Panc1 (cell line): Measurements from ENCODE around the gene TUBB2B. TPM values are rescaled to one million over a fixed set of nuclear protein-coding genes. Genes with fewer than 3 reads are reported as not detected.
A peak's percentile ranks its signal among the peaks of the same experiment; 100 is the strongest.

Experiments
- ATAC-seq: fragments of 200-7000 bp; cut with Tn5 transposase; 2 replicates; pipeline ENCODE4 v1.9.1; 2020; ENCODE audit warnings: mild to moderate bottlenecking, moderate library complexity
- BruUV-seq: library from RNA; stranded (reverse); fragments of 400-500 nt; replicated peaks from 2 replicates; lab custom pipeline; 2021; lab: Mats Ljungman, UMichigan
- CTCF ChIA-PET: fragments of 300-600 bp; sonication (Branson Sonifier 250); formaldehyde crosslinking; loops from one replicate; lab custom pipeline; 2022; ENCODE audit warnings: antibody characterized with exemption; lab: Charles Lee
- POLR2A ChIA-PET: fragments of 300-600 bp; sonication (Branson Sonifier 250); formaldehyde crosslinking; loops from one replicate; lab custom pipeline; 2022; ENCODE audit warnings: antibody characterized with exemption; lab: Charles Lee
- DNase-seq: peaks from one replicate; pipeline ENCODE4 v3.0.0-alpha.2; 2010; ENCODE audit warnings: low read depth, low spot score
- H3K27ac ChIP-seq: 2 replicates; pipeline ENCODE4 v1.5.1; 2011; ENCODE audit warnings: mild to moderate bottlenecking, low read length, inconsistent platforms
- H3K27me3 ChIP-seq: fragments of 200-500 bp; sonication (Bioruptor generic); 2 replicates; pipeline ENCODE4 v1.6.0; 2014; ENCODE audit warnings: low read length, inconsistent platforms; ENCODE audit not compliant: control insufficient read depth, insufficient read depth
- H3K36me3 ChIP-seq: fragments of 200-500 bp; sonication (Bioruptor generic); 2 replicates; pipeline ENCODE4 v1.5.1; 2014; ENCODE audit warnings: inconsistent platforms, mild to moderate bottlenecking, low read length, moderate library complexity; ENCODE audit not compliant: control insufficient read depth, insufficient read depth
- H3K4me1 ChIP-seq: 2 replicates; pipeline ENCODE4 v1.5.1; 2011; ENCODE audit warnings: inconsistent platforms, mild to moderate bottlenecking, low read length, moderate library complexity; ENCODE audit not compliant: control insufficient read depth, insufficient read depth
- H3K4me3 ChIP-seq, 2 experiments: 2 replicates each; pipeline ENCODE4 v1.5.1; 2011 to 2012; ENCODE audit warnings: low read depth in 2 of 2, low read length in 2 of 2, mild to moderate bottlenecking in 2 of 2, inconsistent platforms in 1 of 2, moderate library complexity in 1 of 2
- H3K9me3 ChIP-seq: fragments of 200-500 bp; sonication (Bioruptor generic); 2 replicates; pipeline ENCODE4 v1.5.1; 2014; ENCODE audit warnings: low read depth, mild to moderate bottlenecking, inconsistent platforms, low read length, moderate library complexity; ENCODE audit not compliant: control insufficient read depth, insufficient read depth
- POLR2AphosphoS5 ChIP-seq: IDR thresholded peaks from 2 replicates; pipeline ENCODE4 v1.6.1; 2012; ENCODE audit warnings: mild to moderate bottlenecking, low read depth, low read length, moderate library complexity
- SIN3A ChIP-seq: IDR thresholded peaks from 2 replicates; pipeline ENCODE4 v1.6.1; 2012; ENCODE audit warnings: low read depth, mild to moderate bottlenecking, low read length, moderate library complexity, borderline replicate concordance; ENCODE audit not compliant: insufficient read depth
- TCF7L2 ChIP-seq: IDR thresholded peaks from 2 replicates; pipeline ENCODE4 v1.6.1; 2011; ENCODE audit warnings: mild to moderate bottlenecking, low read depth, low read length, inconsistent platforms
- in situ Hi-C: cut with HindIII; loops from 2 replicates; pipeline ENCODE4 v1.10.0; 2016; ENCODE audit warnings: low sequenced_read_pairs, low pct_unique_long_range_greater_than_20kb
- intact Hi-C: fragments of 100-400 bp; cut with micrococcal nuclease; formaldehyde crosslinking; loops from one replicate; pipeline ENCODE4 v1.10.0; 2022; ENCODE audit not compliant: unreplicated experiment
- total RNA-seq: library from RNA; stranded (reverse); gene quantifications from one replicate; pipeline ENCODE4 v1.2.1, GENCODE V29; 2021; ENCODE audit not compliant: unreplicated experiment
- TF ChIP-seq, protein P1 (sequence below), 2 experiments: IDR thresholded peaks; 2 replicates each; pipeline ENCODE4 v1.6.1; 2011 to 2012; ENCODE audit warnings: low read depth in 2 of 2, control low read depth in 1 of 2, low read length in 1 of 2, mild to moderate bottlenecking in 1 of 2, moderate library complexity in 1 of 2; ENCODE audit not compliant: insufficient read depth in 1 of 2
- TF ChIP-seq, protein P2 (sequence below): fragments of 450-650 bp; IDR thresholded peaks from 2 replicates; pipeline ENCODE4 v1.5.1; 2017; ENCODE audit warnings: mild to moderate bottlenecking

TUBB2B gene
- total RNA-seq, 1 experiment from 2014 or later = 22.7 TPM

DNA sequence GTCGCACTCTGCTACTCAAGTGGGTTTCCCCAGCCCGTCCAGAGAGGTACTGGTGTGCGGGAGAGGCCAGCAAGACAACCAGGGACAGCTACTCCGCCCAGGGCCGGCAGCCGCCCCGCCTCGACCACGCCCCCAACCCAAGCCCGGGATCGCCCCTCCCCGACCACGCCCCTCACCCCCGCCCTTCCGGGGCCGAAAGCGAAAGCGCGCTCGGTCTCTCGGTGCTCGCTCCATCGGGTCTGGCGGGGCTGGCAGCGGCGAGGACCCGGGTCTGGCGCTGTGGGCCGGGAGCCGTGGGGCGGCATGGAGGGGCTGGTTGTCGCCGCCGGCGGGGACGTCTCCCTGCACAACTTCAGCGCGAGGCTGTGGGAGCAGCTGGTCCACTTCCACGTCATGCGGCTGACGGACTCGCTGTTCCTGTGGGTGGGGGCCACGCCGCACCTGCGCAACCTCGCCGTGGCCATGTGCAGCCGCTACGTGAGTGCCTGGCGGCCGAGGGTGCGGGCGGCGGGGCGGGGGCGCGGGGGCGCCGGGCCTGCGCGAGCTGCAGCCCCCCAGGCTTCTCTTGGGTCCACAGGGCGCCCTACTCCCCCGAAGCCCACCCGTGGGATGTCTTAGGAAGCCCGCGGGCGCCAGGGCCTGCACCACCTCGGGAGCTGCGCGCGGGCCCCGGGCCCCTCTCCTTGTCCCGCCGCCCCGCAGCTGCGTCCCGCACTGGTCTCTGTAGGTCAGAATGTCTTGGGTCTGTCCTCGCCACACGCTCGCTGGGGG, 31.5 kb upstream of the TUBB2B start, which contains the start of gene PSMG4:
Gene PSMG4, plus strand, starts transcription at position 228 of the 771 bp plus-strand sequence. Its CDS starts 76 bp downstream, at position 304.
- H3K4me1 ChIP-seq = peaks cover 18% of the 10 kb centered on the region
- intact Hi-C loops (loop anchor here (2.0 to 10.0 kb wide), 2 partner anchors 132 to 264 kb away; partner anchors contain the start of gene NQO2), in situ Hi-C loops (no loop called here)
- peak within 1 kb of the TSS; percentile 88 for H3K27ac ChIP-seq
- ATAC-seq (peak; percentile 93), DNase-seq (peak; percentile 33)
- H3K36me3 ChIP-seq = no peaks in the 10 kb centered on the region; the same call in 1 of the 2 replicates
- no TSS peak for BruUV-seq
- ChIA-PET POLR2A (interaction anchor here (0.5 to 0.7 kb wide), 3 partner anchors 50 to 371 kb away, joined by 3 to 16 read pairs (median 8); no protein-coding TSS in a partner anchor), CTCF (interaction anchor here (0.6 kb wide), 2 partner anchors 30 to 132 kb away, joined by 5 to 9 read pairs; no protein-coding TSS in a partner anchor)
- TF ChIP-seq SIN3A (peak; percentile 81; the same call in 1 of the 2 replicates), POLR2AphosphoS5 (peak; percentile 76)
- TF ChIP-seq, protein P1, sequence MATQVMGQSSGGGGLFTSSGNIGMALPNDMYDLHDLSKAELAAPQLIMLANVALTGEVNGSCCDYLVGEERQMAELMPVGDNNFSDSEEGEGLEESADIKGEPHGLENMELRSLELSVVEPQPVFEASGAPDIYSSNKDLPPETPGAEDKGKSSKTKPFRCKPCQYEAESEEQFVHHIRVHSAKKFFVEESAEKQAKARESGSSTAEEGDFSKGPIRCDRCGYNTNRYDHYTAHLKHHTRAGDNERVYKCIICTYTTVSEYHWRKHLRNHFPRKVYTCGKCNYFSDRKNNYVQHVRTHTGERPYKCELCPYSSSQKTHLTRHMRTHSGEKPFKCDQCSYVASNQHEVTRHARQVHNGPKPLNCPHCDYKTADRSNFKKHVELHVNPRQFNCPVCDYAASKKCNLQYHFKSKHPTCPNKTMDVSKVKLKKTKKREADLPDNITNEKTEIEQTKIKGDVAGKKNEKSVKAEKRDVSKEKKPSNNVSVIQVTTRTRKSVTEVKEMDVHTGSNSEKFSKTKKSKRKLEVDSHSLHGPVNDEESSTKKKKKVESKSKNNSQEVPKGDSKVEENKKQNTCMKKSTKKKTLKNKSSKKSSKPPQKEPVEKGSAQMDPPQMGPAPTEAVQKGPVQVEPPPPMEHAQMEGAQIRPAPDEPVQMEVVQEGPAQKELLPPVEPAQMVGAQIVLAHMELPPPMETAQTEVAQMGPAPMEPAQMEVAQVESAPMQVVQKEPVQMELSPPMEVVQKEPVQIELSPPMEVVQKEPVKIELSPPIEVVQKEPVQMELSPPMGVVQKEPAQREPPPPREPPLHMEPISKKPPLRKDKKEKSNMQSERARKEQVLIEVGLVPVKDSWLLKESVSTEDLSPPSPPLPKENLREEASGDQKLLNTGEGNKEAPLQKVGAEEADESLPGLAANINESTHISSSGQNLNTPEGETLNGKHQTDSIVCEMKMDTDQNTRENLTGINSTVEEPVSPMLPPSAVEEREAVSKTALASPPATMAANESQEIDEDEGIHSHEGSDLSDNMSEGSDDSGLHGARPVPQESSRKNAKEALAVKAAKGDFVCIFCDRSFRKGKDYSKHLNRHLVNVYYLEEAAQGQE (IDR thresholded peaks at IDR 0.05; ENCODE audit: insufficient read depth in 1 of 2, low read depth in 2 of 2, low read length in 1 of 2) = 0 out of 4 replicates have a peak, but pooled peaks of 1 of the 2 experiments have one; percentile 2
- TF ChIP-seq, protein P2, sequence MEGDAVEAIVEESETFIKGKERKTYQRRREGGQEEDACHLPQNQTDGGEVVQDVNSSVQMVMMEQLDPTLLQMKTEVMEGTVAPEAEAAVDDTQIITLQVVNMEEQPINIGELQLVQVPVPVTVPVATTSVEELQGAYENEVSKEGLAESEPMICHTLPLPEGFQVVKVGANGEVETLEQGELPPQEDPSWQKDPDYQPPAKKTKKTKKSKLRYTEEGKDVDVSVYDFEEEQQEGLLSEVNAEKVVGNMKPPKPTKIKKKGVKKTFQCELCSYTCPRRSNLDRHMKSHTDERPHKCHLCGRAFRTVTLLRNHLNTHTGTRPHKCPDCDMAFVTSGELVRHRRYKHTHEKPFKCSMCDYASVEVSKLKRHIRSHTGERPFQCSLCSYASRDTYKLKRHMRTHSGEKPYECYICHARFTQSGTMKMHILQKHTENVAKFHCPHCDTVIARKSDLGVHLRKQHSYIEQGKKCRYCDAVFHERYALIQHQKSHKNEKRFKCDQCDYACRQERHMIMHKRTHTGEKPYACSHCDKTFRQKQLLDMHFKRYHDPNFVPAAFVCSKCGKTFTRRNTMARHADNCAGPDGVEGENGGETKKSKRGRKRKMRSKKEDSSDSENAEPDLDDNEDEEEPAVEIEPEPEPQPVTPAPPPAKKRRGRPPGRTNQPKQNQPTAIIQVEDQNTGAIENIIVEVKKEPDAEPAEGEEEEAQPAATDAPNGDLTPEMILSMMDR = no peak
- no peaks in the 10 kb centered on the region for H3K27me3 ChIP-seq
- H3K9me3 ChIP-seq = no peaks in the 10 kb centered on the region
- H3K4me3 ChIP-seq = peak within 1 kb of the TSS; percentile 86 to 94

DNA sequence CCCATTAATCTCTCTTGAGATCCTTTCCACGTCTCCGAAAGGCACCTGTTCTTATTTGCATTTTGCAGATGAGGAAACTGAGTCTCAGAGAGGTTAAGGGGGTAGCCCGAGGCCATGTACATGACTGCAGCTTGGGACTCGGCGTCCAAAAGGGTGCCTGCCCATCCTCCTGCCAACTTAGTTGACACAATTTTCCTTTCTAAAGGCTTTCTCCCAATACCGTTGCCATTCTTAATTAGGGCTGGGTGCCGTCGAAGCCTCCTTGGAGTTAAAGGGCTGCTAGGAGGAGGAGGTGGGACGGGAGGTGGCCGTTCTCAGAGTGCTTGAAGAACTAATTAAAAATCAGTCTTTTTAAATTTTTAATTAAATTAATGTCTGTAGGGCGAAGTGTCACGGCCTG, 30.7 kb upstream of the TUBB2B start:
- in situ Hi-C loops = no loop called here
- H3K27me3 ChIP-seq = no peaks in the 10 kb centered on the region
- no peaks in the 10 kb centered on the region; the same call in 1 of the 2 replicates for H3K36me3 ChIP-seq
- no TSS peak for BruUV-seq
- H3K4me1 ChIP-seq = peaks cover 18% of the 10 kb centered on the region
- DNase-seq (no peak), ATAC-seq (no peak)
- ChIA-PET CTCF (no interaction called here), POLR2A (interaction anchor here (0.5 kb wide), 1 partner anchor 370 kb away, joined by 16 read pairs; no protein-coding TSS in a partner anchor)
- intact Hi-C loops = loop anchor here (2.0 to 10.0 kb wide), 2 partner anchors 131 to 263 kb away; partner anchors contain the start of gene NQO2
- no peaks in the 10 kb centered on the region for H3K9me3 ChIP-seq
- no peak for TF ChIP-seq POLR2AphosphoS5
- TF ChIP-seq, protein P1 (IDR thresholded peaks at IDR 0.05; ENCODE audit: insufficient read depth in 1 of 2, low read depth in 2 of 2, low read length in 1 of 2) = no peak
- TF ChIP-seq, protein P2 = no peak
- no peak for TF ChIP-seq TCF7L2
- no peak for TF ChIP-seq SIN3A
- peak overlapping the region; percentile 62 for H3K27ac ChIP-seq
- H3K4me3 ChIP-seq = peak overlapping the region; percentile 86 to 94
